HG02943 (cell line): ENCODE measurements around the gene SNAPC3.
A peak's percentile ranks its signal among the peaks of the same experiment; 100 is the strongest.

Source experiments
- ATAC-seq: cut with Tn5 transposase; IDR thresholded peaks from one replicate; pipeline ENCODE4 v1.9.1; 2021; ENCODE audit warnings: mild to moderate bottlenecking, low read depth, moderate library complexity; ENCODE audit not compliant: unreplicated experiment

SNAPC3 gene

DNA sequence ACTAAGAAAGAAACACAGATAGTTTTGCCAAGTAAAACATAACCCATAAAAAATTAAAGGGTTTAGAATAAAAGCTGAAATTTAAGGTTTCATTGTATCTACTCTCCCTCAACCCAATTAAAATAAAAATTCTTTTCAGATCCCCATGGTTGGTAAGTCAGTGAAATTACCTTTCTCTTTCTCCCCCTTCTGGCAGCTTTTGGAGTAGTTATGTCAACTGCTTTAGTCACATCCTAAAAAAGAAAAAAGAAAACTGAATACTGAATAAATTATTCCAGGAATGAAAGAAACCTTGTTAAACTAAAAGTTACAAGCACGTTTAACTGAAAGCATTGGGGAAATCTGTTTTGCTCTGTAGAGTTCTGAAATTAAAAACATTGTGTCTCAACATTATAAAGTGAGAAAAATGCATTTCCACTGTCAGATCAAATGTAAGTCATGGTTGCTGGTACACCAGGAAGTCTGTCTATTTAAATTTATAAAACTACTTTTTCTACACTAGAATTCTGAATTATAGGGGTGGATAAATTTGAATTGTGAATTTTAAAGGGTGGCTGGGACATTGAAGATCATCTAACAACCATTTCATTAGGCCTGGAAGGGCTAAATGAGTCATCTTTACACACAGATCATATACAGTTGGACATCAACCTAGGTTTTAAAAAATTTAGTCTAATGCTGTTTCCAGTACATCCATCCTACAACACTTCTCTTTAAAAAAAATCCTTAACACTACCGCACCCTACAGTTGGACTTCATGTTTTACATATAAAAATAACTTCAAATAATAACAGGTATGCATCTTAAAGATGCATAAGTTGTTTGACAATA, 63.4 kb downstream of the SNAPC3 start:
- ATAC-seq: no peak

DNA sequence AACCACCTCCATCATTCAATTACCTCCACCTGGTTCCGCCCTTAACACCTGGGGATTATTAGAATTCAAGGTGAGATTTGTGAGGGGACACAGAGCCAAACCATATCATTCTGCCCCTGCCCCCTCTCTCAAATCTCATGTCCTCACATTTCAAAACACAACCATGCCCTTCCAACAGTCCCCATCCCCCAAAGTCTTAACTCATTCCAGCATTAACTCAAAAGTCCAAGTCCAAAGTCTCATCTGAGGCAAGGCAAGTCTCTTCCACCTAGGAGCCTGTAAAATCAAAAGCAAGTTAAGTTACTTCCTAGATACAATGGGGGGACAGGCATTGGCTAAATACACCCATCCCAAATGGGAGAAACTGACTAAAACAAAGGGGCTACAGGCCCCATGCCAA, 69.3 kb downstream of the SNAPC3 start:
- ATAC-seq: no peak

DNA sequence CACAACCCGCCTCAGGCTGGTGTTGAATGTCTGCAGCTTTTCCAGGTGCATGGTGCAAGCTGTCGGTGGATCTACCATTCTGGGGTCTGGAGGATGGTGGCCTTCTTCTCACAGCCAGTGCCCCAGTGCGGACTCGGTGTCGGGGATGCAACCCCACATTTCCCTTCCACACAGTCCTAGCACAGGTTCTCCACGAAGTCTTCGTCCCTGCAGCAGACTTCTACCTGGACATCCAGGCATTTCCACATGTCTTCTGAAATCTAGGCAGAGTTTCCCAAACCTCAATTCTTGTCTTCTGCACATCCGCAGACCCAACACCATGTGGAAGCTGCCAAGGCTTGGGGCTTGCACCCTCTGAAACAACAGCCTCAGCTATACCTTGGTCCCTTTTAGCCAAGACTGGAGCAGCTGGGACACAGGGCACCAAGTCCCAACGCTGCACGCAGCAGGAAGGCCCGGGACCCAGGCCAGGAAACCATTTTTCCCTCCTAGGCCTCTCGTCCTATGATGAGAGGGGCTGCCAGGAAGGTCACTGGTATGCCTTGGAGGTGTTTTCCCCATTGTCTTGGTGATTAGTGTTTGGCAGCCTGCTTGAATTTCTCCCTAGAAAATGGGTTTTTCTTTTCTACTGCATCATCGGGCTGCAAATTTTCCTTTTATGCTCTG, 69.9 kb downstream of the SNAPC3 start:
- no peak for ATAC-seq

DNA sequence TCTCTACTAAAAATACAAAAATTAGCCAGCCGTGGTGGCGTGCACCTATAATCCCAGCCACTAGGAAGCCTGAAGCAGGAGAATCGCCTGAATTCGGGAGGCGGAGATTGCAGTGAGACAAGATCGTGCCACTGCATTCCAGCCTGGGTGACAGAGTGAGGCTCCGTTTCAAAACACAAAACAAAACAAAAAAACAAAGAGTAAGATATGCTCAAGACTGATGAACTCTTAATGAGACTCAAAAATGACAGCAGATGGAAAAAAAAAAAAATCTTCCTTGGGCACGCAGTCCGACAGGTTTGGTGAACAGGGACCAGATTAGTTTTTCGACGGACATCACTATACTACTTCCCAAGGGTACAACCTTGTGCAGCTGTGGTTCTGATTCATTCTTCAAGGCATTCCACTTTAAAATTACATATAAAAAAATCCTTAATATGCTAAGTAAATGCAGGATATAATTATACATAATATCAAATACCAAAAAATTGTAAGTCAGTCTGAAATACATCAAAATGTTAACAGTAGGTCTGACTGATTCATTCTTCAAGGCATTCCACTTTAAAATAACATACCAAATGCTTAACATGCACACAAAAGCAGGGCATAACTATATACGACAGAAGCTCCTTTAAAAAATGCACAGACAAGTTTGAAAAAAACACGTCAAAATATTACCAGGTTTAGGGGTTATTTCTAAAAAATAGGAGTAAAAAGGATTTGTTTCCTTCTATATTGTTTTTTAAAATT, 75.7 kb downstream of the SNAPC3 start:
- ATAC-seq: no peak

DNA sequence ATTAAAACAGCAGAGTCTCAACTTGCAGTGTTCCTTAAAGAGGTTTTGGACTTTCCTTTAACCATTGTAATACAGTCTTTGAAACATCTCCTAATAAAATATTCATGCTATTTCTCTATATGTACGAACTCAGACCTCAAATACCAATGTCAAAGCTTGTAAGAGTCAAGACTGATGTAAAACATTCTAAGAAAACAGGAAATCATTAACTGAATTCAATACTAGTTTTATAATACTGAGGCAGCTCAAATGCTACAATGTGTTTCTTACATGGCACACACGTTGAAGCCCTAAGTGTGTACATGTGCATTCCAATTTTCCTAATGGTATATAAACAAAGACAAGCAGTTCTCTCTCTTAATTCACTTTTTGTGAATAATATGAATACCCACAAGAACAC, 76.5 kb downstream of the SNAPC3 start:
- no peak for ATAC-seq

DNA sequence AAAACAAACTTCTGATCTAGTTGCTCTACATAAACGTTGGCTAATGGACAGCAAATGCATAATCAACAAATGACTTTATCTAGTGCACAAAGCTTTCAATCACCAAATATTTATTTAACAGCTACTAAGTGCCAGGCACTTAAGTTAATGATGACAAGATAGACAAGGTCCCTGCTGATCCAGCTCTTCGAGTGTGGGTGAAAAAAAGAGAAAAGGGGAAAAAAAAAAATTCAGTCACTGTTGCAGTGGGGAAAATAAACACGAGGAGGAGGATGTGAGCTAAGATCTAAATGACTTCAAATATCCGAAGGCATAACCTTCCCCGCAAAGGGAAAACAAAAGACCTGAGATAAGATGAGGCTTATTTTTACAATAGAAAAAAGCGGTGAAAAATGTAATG, 78.5 kb downstream of the SNAPC3 start:
- ATAC-seq: no peak

DNA sequence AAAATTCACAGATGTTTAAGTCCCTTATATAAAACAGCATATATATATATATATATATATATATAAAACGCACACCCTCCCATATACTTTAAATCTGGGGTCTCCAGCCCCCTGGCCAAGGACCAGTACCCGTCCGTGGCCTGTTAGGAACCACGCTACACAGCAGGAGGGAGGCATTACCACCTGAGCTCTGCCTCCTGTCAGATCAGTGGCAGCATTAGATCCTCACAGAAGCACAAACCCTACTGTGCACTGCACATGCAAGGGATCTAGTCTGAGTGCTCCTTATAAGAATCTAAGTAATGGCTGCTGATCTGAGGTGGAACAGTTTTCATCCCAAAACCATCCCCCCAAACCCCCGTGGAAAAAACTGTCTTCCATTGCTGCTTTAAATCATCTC, 79.1 kb downstream of the SNAPC3 start:
- ATAC-seq: no peak

DNA sequence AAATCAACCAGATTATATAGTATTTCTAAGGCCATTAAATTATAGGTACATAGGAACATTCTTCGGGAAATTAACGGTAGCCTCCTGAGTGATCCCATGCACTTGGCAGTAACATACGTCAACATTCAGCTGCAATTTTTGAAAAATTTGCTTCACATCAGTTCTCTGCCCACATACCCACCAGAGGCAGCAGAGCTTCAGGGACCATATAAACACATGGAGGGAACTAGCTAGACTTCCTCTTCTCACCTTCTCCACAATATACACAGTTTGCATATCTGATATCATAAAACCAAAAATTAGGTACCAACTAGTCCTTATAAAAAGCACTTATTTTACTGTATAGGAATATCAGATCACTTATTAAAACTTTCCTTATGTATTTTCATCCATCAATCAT, 83.2 kb downstream of the SNAPC3 start:
- no peak for ATAC-seq

DNA sequence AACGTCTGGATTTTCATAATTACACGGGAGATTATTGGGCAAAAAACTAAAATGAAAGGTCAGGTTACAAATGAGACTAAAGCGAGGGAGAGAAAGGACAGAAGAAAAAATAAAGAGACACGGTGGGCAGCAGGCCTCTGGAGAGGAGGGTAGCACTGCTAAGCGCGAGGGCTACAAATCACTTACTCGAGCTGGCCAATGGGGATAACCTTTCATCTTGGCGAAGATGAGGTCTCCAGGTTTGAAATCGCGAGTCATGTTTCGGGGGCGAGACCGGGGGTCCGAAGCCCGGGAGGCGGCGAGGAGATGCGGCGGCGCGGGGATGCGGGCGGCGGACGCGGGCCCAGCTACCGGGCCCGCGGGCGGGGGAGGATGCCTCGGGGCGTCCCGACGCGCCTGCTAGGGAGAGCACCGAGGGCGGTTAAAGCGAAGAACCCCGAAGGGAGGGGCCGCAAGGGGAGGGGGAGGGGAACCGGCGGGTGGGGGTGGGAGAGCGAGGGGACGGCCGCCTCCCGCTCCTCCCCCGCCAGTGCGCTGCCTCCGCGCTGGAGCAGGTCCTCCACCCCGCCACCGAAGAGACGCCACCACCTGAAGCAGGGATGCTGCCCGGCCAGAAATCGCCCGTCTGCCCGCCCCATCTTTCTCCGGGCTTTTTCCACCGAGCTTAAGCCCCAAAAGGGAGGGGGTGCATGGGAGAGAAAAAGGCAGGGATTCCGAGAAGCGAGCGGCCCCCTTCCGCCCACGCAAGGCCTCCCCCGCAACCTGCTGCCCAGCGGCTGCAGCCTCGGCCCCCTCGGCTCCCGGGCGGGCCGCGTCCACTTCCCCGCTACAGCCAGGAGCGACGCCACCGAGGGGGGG, 87.5 kb downstream of the SNAPC3 start:
- peak; percentile 33 for ATAC-seq

DNA sequence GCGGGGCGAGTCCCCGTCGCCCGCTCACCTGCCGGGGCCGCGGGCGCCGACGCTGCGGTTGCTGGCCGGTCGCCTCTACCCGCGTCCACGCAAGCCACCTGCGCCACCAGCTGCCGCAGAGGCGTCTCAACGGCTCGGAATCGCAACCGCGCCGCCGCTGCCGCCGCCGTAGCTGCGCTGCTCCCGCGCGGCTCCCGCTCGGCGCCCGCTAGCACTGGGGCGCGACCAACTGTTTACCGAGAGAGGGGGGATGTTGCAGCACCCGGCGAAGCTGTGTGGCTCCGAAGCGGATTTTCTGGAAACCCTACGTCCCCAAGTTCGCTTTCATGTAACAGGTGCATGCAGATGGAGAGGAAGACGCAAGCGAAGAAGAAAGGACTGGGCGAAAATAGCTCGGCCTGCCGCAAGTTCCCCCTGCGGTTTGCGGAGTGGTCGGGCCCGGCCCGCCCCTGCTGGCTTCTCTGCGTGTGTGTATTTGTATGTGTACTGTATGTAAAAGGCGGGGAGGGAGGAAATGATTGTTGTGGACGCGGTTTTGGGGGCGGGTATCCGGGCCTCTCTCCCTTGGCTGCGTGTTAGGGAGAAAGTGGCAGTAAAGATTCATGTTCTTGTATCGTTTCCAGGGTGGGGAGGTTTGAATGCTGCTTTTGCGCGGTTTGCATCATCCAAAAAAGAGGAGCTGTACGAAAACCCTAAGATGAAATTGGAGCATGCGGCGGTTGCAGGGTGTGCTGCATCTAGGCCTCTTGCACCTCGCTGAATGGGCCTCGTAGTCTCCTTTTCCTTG, 88.3 kb downstream of the SNAPC3 start, which contains the start of gene PSIP1:
TSS of gene PSIP1 (minus strand) at position 182 of the 787 bp plus-strand sequence. CDS start 782 bp downstream, outside the sequence.
- ATAC-seq: peak; percentile 78
